HepG2 (cell line): Measurements from ENCODE around the gene KRT16. TPM values are rescaled to one million over a fixed set of nuclear protein-coding genes. Genes with fewer than 3 reads are reported as not detected.

ENCODE experiments used
- ATAC-seq: fragments of 200-7000 bp; cut with Tn5 transposase; 3 replicates; pipeline ENCODE4 v1.9.1; 2020; ENCODE audit warnings: mild to moderate bottlenecking, moderate library complexity
- BruUV-seq: library from RNA; stranded (reverse); fragments of 400-500 nt; replicated peaks from 2 replicates; lab custom pipeline; 2021; lab: Mats Ljungman, UMichigan
- CTCF ChIA-PET: fragments of 300-600 bp; formaldehyde crosslinking; extraction: SDS; loops from one replicate; lab custom pipeline; 2021; ENCODE audit warnings: low total read pairs, inconsistent platforms, low intra/inter-chr PET ratio; lab: Yijun Ruan, JAX
- POLR2A ChIA-PET: fragments of 350-600 bp; sonication (Branson Sonifier 250); formaldehyde crosslinking; loops from one replicate; lab custom pipeline; 2020; ENCODE audit warnings: antibody characterized with exemption, inconsistent platforms; lab: Yijun Ruan, JAX
- DNase-seq: peaks from one replicate; pipeline ENCODE4 v3.0.0-alpha.2; 2015; ENCODE audit warnings: low spot score
- FAIRE-seq: peaks from 3 replicates; lab custom pipeline; 2011; peaks lifted over from hg19 to GRCh38; lab: Jason Lieb, UNC
- H2AFZ ChIP-seq: one replicate; pipeline ENCODE4 v1.6.1; 2011; ENCODE audit warnings: low read length, inconsistent platforms
- H3K27ac ChIP-seq: fragments of 300-600 bp; 3 replicates; pipeline ENCODE4 v1.8.0; 2011; ENCODE audit warnings: mixed run types, mild to moderate bottlenecking, mixed read lengths, low read length, inconsistent platforms; ENCODE audit not compliant: insufficient read depth; ENCODE audit errors: extremely low read length
- H3K27me3 ChIP-seq, 2 experiments: fragments of 200-600 bp in 1 of 2; 2 replicates in 1 of 2; 3 replicates in 1 of 2; pipeline versions ENCODE4 v1.6.0 to v1.8.0; 2011; ENCODE audit warnings: low read length in 2 of 2, mild to moderate bottlenecking in 2 of 2, moderate library complexity in 2 of 2, inconsistent platforms in 1 of 2; ENCODE audit not compliant: insufficient read depth in 2 of 2, control insufficient read depth in 1 of 2
- H3K36me3 ChIP-seq, 2 experiments: fragments of 200-600 bp in 1 of 2; replicated peaks in 1 of 2; 2 replicates in 1 of 2; 3 replicates in 1 of 2; pipeline versions ENCODE4 v1.5.1 to v1.8.0; 2011; ENCODE audit warnings: low read length in 2 of 2, inconsistent platforms in 1 of 2; ENCODE audit not compliant: insufficient read depth in 2 of 2, control insufficient read depth in 1 of 2
- H3K4me1 ChIP-seq: 2 replicates; pipeline ENCODE4 v1.5.1; 2012; ENCODE audit warnings: low read length, inconsistent platforms; ENCODE audit not compliant: insufficient read depth
- H3K4me2 ChIP-seq: 2 replicates; pipeline ENCODE4 v1.6.0; 2011; ENCODE audit warnings: low read depth, low read length, inconsistent platforms
- H3K4me3 ChIP-seq, 3 experiments: fragments of 200-600 bp in 1 of 3; sonication (generic), shearing (Covaris generic) in 1 of 3; replicated peaks in 1 of 3; 2 replicates each; pipeline ENCODE4 v1.5.1; 2011 to 2016; ENCODE audit warnings: low read length in 3 of 3, inconsistent platforms in 2 of 3, low read depth in 2 of 3, mild to moderate bottlenecking in 2 of 3, control low read depth in 1 of 3, mixed read lengths in 1 of 3; ENCODE audit not compliant: insufficient read depth in 1 of 3
- H3K79me2 ChIP-seq: one replicate; pipeline ENCODE4 v1.6.1; 2011; ENCODE audit warnings: low read length, inconsistent platforms; ENCODE audit not compliant: insufficient read depth
- H3K9ac ChIP-seq: 2 replicates; pipeline ENCODE4 v1.6.0; 2011; ENCODE audit warnings: mild to moderate bottlenecking, low read depth, low read length, inconsistent platforms; ENCODE audit not compliant: insufficient read depth
- H3K9me3 ChIP-seq: 2 replicates; pipeline ENCODE4 v1.5.1; 2012; ENCODE audit warnings: mild to moderate bottlenecking, low read length
- H4K20me1 ChIP-seq: 2 replicates; pipeline ENCODE4 v1.6.0; 2011; ENCODE audit warnings: inconsistent platforms, mild to moderate bottlenecking, low read length, moderate library complexity; ENCODE audit not compliant: insufficient read depth
- AHR ChIP-seq: IDR thresholded peaks from 2 replicates; pipeline ENCODE4 v1.6.1; 2018; ENCODE audit warnings: missing genetic modification reagents, missing compliant biosample characterization
- HNF1A ChIP-seq, 2 experiments: sonication (generic) in 1 of 2; formaldehyde crosslinking in 1 of 2; IDR thresholded peaks; 2 replicates each; pipeline versions ENCODE4 v1.4.0 to v1.6.1; 2016 to 2020; ENCODE audit warnings: borderline replicate concordance in 1 of 2, low read depth in 1 of 2, mild to moderate bottlenecking in 1 of 2, missing genetic modification reagents in 1 of 2
- USF2 ChIP-seq, 2 experiments: sonication (generic) in 1 of 2; formaldehyde crosslinking in 1 of 2; IDR thresholded peaks; 2 replicates each; pipeline versions ENCODE4 v1.5.1 to v1.6.1; 2011 to 2020; ENCODE audit warnings: borderline replicate concordance in 1 of 2, low read depth in 1 of 2, low read length in 1 of 2, mild to moderate bottlenecking in 1 of 2, missing genetic modification reagents in 1 of 2, moderate library complexity in 1 of 2
- ZBTB33 ChIP-seq: sonication (generic); formaldehyde crosslinking; IDR thresholded peaks from 2 replicates; pipeline ENCODE4 v1.4.0; 2020; ENCODE audit warnings: missing genetic modification reagents
- ZBTB46 ChIP-seq: sonication (generic); formaldehyde crosslinking; IDR thresholded peaks from 2 replicates; pipeline ENCODE4 v1.4.0; 2020; ENCODE audit warnings: mild to moderate bottlenecking, missing genetic modification reagents, borderline replicate concordance
- ZBTB49 ChIP-seq: sonication (generic); formaldehyde crosslinking; IDR thresholded peaks from 2 replicates; pipeline ENCODE4 v1.4.0; 2020; ENCODE audit warnings: missing genetic modification reagents, borderline replicate concordance
- WGBS: methylation state at CpG from one replicate; pipeline ENCODE4 v1.1.6; 2017; ENCODE audit warnings: low lambda C conversion rate; 5-methylcytosine and 5-hydroxymethylcytosine counted together
- in situ Hi-C: cut with HindIII; loops from 2 replicates; pipeline ENCODE4 v1.10.0; 2017; ENCODE audit warnings: low pct_unique_long_range_greater_than_20kb; ENCODE audit not compliant: extremely low pct_ligation_motif_present
- intact Hi-C: fragments of 100-400 bp; cut with micrococcal nuclease; formaldehyde crosslinking; loops from one replicate; pipeline ENCODE4 v1.10.0; 2022; ENCODE audit not compliant: unreplicated experiment
- polyA plus RNA-seq, 8 experiments: library from polyadenylated mRNA; depleted of rRNA in 3 of 8; stranded (reverse) in 7 of 8; unstranded in 1 of 8; fragments of >200 nt; fragmentation: Illumina TruSeq in 4 of 8; extraction: Trizol in 4 of 8; gene quantifications; 2 replicates each; pipeline versions ENCODE4 v1.2.1 to v1.2.3, GENCODE V29; 2011 to 2016; ENCODE audit warnings: low read depth in 4 of 8, missing spikeins in 1 of 8, mixed read lengths in 1 of 8; ENCODE audit not compliant: insufficient read depth in 1 of 8
- total RNA-seq, 5 experiments: library from RNA; depleted of rRNA; stranded (reverse); fragments of >200 nt; fragmentation: Illumina TruSeq; extraction: Trizol; gene quantifications; 2 replicates each; pipeline ENCODE4 v1.2.3, GENCODE V29; 2016; ENCODE audit warnings: low read depth in 1 of 5

KRT16 gene
- total and polyA plus RNA-seq, 2 of the 13 experiments (the other 11 are each of a cell fraction or from before 2014, with no cell fraction given) = not detected

GRCh38 chr17:41650794-41651624 is 38.4 kb upstream of the KRT16 start:
- Histone ChIP-seq H3K79me2 (no peaks in the 10 kb centered on the region), H3K4me1 (peaks cover 25% of the 10 kb centered on the region), H3K4me2 (no peak overlapping the region), H2AFZ (no peak overlapping the region), H3K9ac (no peak overlapping the region), H3K36me3 (no peaks in the 10 kb centered on the region), H3K27ac (no peak overlapping the region), H3K4me3 (no peak overlapping the region), H4K20me1 (no peaks in the 10 kb centered on the region), H3K27me3 (peaks cover 14 to 42% of the 10 kb centered on the region in 2 experiments; a peak in 4 of 5 replicates), H3K9me3 (no peaks in the 10 kb centered on the region)
- TF ChIP-seq AHR (CRISPR knock-in tag) (no peak), ZBTB49 (CRISPR knock-in tag) (no peak), ZBTB46 (CRISPR knock-in tag) (no peak), USF2 (IDR thresholded peaks at IDR 0.05; ENCODE audit: low read depth, low read length) (no peak), USF2 (CRISPR knock-in tag; IDR thresholded peaks at IDR 0.05; ENCODE audit: borderline replicate concordance) (no peak), ZBTB33 (CRISPR knock-in tag) (no peak), HNF1A (IDR thresholded peaks at IDR 0.05; ENCODE audit: low read depth) (no peak), HNF1A (CRISPR knock-in tag; IDR thresholded peaks at IDR 0.05; ENCODE audit: borderline replicate concordance) (no peak)
- no peak for FAIRE-seq
- no TSS peak for BruUV-seq
- ChIA-PET POLR2A (interaction anchor here (1.1 to 1.8 kb wide), 2 partner anchors 12 to 37 kb away, joined by 3 to 5 read pairs; no protein-coding TSS in a partner anchor), CTCF (interaction anchor here (11.1 kb wide), 1 partner anchor 13 kb away, joined by 242 read pairs; no protein-coding TSS in a partner anchor)
- WGBS = 14% methylated on average over 14 of the region's 15 CpGs
- DNase-seq = no peak
- intact Hi-C loops (no loop called here), in situ Hi-C loops (no loop called here)
- ATAC-seq = no peak
